HepG2 (cell line): ENCODE data around the gene RERE. TPM values are rescaled to one million over a fixed set of nuclear protein-coding genes. Genes with fewer than 3 reads are reported as not detected.

Experiments
- ATAC-seq: fragments of 200-7000 bp; cut with Tn5 transposase; 3 replicates; pipeline ENCODE4 v1.9.1; 2020; ENCODE audit warnings: mild to moderate bottlenecking, moderate library complexity
- BruUV-seq: library from RNA; stranded (reverse); fragments of 400-500 nt; replicated peaks from 2 replicates; lab custom pipeline; 2021; lab: Mats Ljungman, UMichigan
- CTCF ChIA-PET: fragments of 300-600 bp; formaldehyde crosslinking; extraction: SDS; loops from one replicate; lab custom pipeline; 2021; ENCODE audit warnings: low total read pairs, inconsistent platforms, low intra/inter-chr PET ratio; lab: Yijun Ruan, JAX
- POLR2A ChIA-PET: fragments of 350-600 bp; sonication (Branson Sonifier 250); formaldehyde crosslinking; loops from one replicate; lab custom pipeline; 2020; ENCODE audit warnings: antibody characterized with exemption, inconsistent platforms; lab: Yijun Ruan, JAX
- DNase-seq: peaks from one replicate; pipeline ENCODE4 v3.0.0-alpha.2; 2015; ENCODE audit warnings: low spot score
- FAIRE-seq: peaks from 3 replicates; lab custom pipeline; 2011; peaks lifted over from hg19 to GRCh38; lab: Jason Lieb, UNC
- H2AFZ ChIP-seq: one replicate; pipeline ENCODE4 v1.6.1; 2011; ENCODE audit warnings: low read length, inconsistent platforms
- H3K27ac ChIP-seq: fragments of 300-600 bp; 3 replicates; pipeline ENCODE4 v1.8.0; 2011; ENCODE audit warnings: mixed run types, mild to moderate bottlenecking, mixed read lengths, low read length, inconsistent platforms; ENCODE audit not compliant: insufficient read depth; ENCODE audit errors: extremely low read length
- H3K27me3 ChIP-seq, 2 experiments: fragments of 200-600 bp in 1 of 2; 2 replicates in 1 of 2; 3 replicates in 1 of 2; pipeline versions ENCODE4 v1.6.0 to v1.8.0; 2011; ENCODE audit warnings: low read length in 2 of 2, mild to moderate bottlenecking in 2 of 2, moderate library complexity in 2 of 2, inconsistent platforms in 1 of 2; ENCODE audit not compliant: insufficient read depth in 2 of 2, control insufficient read depth in 1 of 2
- H3K36me3 ChIP-seq, 2 experiments: fragments of 200-600 bp in 1 of 2; replicated peaks in 1 of 2; 2 replicates in 1 of 2; 3 replicates in 1 of 2; pipeline versions ENCODE4 v1.5.1 to v1.8.0; 2011; ENCODE audit warnings: low read length in 2 of 2, inconsistent platforms in 1 of 2; ENCODE audit not compliant: insufficient read depth in 2 of 2, control insufficient read depth in 1 of 2
- H3K4me1 ChIP-seq: 2 replicates; pipeline ENCODE4 v1.5.1; 2012; ENCODE audit warnings: low read length, inconsistent platforms; ENCODE audit not compliant: insufficient read depth
- H3K4me2 ChIP-seq: 2 replicates; pipeline ENCODE4 v1.6.0; 2011; ENCODE audit warnings: low read depth, low read length, inconsistent platforms
- H3K4me3 ChIP-seq, 3 experiments: fragments of 200-600 bp in 1 of 3; sonication (generic), shearing (Covaris generic) in 1 of 3; replicated peaks in 1 of 3; 2 replicates each; pipeline ENCODE4 v1.5.1; 2011 to 2016; ENCODE audit warnings: low read length in 3 of 3, inconsistent platforms in 2 of 3, low read depth in 2 of 3, mild to moderate bottlenecking in 2 of 3, control low read depth in 1 of 3, mixed read lengths in 1 of 3; ENCODE audit not compliant: insufficient read depth in 1 of 3
- H3K79me2 ChIP-seq: one replicate; pipeline ENCODE4 v1.6.1; 2011; ENCODE audit warnings: low read length, inconsistent platforms; ENCODE audit not compliant: insufficient read depth
- H3K9ac ChIP-seq: 2 replicates; pipeline ENCODE4 v1.6.0; 2011; ENCODE audit warnings: mild to moderate bottlenecking, low read depth, low read length, inconsistent platforms; ENCODE audit not compliant: insufficient read depth
- H3K9me3 ChIP-seq: 2 replicates; pipeline ENCODE4 v1.5.1; 2012; ENCODE audit warnings: mild to moderate bottlenecking, low read length
- H4K20me1 ChIP-seq: 2 replicates; pipeline ENCODE4 v1.6.0; 2011; ENCODE audit warnings: inconsistent platforms, mild to moderate bottlenecking, low read length, moderate library complexity; ENCODE audit not compliant: insufficient read depth
- AHR ChIP-seq: IDR thresholded peaks from 2 replicates; pipeline ENCODE4 v1.6.1; 2018; ENCODE audit warnings: missing genetic modification reagents, missing compliant biosample characterization
- ATF7-NPFF ChIP-seq: sonication (generic); formaldehyde crosslinking; IDR thresholded peaks from 2 replicates; pipeline ENCODE4 v1.8.1; 2023; ENCODE audit warnings: mild to moderate bottlenecking, low read depth, missing genetic modification reagents, moderate library complexity
- MTF2 ChIP-seq: sonication (generic); formaldehyde crosslinking; IDR thresholded peaks from 2 replicates; pipeline ENCODE4 v1.5.0; 2020; ENCODE audit warnings: missing genetic modification reagents, borderline replicate concordance
- MYC ChIP-seq: sonication (generic); formaldehyde crosslinking; IDR thresholded peaks from 2 replicates; pipeline ENCODE4 v1.9.0; 2021; ENCODE audit warnings: missing genetic modification reagents, borderline replicate concordance
- RAD21 ChIP-seq: fragments of 450-650 bp; formaldehyde crosslinking; IDR thresholded peaks from 2 replicates; pipeline ENCODE4 v1.5.0; 2020; ENCODE audit warnings: mild to moderate bottlenecking
- ZNF577 ChIP-seq: sonication (generic); formaldehyde crosslinking; IDR thresholded peaks from 2 replicates; pipeline ENCODE4 v1.4.0; 2020; ENCODE audit warnings: mild to moderate bottlenecking, low read depth, missing genetic modification reagents, borderline replicate concordance
- ZNF768 ChIP-seq: sonication (generic); formaldehyde crosslinking; IDR thresholded peaks from 2 replicates; pipeline ENCODE4 v1.4.0; 2020; ENCODE audit warnings: missing genetic modification reagents
- WGBS: methylation state at CpG from one replicate; pipeline ENCODE4 v1.1.6; 2017; ENCODE audit warnings: low lambda C conversion rate; 5-methylcytosine and 5-hydroxymethylcytosine counted together
- in situ Hi-C: cut with HindIII; loops from 2 replicates; pipeline ENCODE4 v1.10.0; 2017; ENCODE audit warnings: low pct_unique_long_range_greater_than_20kb; ENCODE audit not compliant: extremely low pct_ligation_motif_present
- intact Hi-C: fragments of 100-400 bp; cut with micrococcal nuclease; formaldehyde crosslinking; loops from one replicate; pipeline ENCODE4 v1.10.0; 2022; ENCODE audit not compliant: unreplicated experiment
- polyA plus RNA-seq, 8 experiments: library from polyadenylated mRNA; depleted of rRNA in 3 of 8; stranded (reverse) in 7 of 8; unstranded in 1 of 8; fragments of >200 nt; fragmentation: Illumina TruSeq in 4 of 8; extraction: Trizol in 4 of 8; gene quantifications; 2 replicates each; pipeline versions ENCODE4 v1.2.1 to v1.2.3, GENCODE V29; 2011 to 2016; ENCODE audit warnings: low read depth in 4 of 8, missing spikeins in 1 of 8, mixed read lengths in 1 of 8; ENCODE audit not compliant: insufficient read depth in 1 of 8
- total RNA-seq, 5 experiments: library from RNA; depleted of rRNA; stranded (reverse); fragments of >200 nt; fragmentation: Illumina TruSeq; extraction: Trizol; gene quantifications; 2 replicates each; pipeline ENCODE4 v1.2.3, GENCODE V29; 2016; ENCODE audit warnings: low read depth in 1 of 5
- TF ChIP-seq, protein P1 (sequence below): IDR thresholded peaks from 2 replicates; pipeline ENCODE4 v1.6.1; 2016; ENCODE audit warnings: missing compliant biosample characterization, missing genetic modification reagents, borderline replicate concordance

Gene RERE
- total and polyA plus RNA-seq, 2 of the 13 experiments (the other 11 are each of a cell fraction or from before 2014, with no cell fraction given): 18.3 to 21.9 TPM

DNA sequence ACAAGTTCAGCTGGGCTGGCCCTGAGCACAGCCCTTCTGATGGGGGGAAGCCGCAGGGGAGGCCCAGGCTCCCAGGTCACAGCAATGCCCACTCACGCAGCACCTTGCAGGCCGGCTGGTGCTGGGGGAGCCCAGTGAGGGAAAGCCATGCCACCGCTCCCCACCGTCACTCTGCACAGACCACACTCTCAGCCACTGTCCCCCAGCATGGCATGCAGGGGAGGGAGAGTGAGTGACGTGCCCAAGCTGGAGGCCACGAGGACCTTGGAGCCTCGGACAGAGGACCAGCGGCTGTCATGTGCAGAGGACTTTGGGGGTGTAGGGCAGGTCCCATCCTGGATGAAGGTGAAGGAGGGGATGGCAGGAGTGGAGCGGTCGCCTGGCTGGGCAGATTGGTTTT lies 474.4 kb downstream of the RERE start:
- Histone ChIP-seq H3K4me3 (peak overlapping the region in 2 of 3 experiments; percentile 43 to 68; a peak in 4 of 6 replicates), H3K4me1 (peaks cover 42% of the 10 kb centered on the region), H3K79me2 (no peaks in the 10 kb centered on the region), H3K27ac (no peak overlapping the region), H4K20me1 (no peaks in the 10 kb centered on the region), H3K9ac (peak overlapping the region; percentile 48; the same call in 1 of the 2 replicates), H2AFZ (no peak overlapping the region), H3K9me3 (no peaks in the 10 kb centered on the region), H3K27me3 (peaks cover 5 to 46% of the 10 kb centered on the region in 2 experiments; a peak in 4 of 5 replicates), H3K36me3 (no peaks in the 10 kb centered on the region), H3K4me2 (peak overlapping the region; percentile 85)
- DNase-seq (no peak), ATAC-seq (peak; percentile 17), FAIRE-seq (no peak)
- CTCF ChIA-PET: interaction anchor here (2.7 kb wide), 1 partner anchor 367 kb away, joined by 12 read pairs; no protein-coding TSS in a partner anchor
- POLR2A ChIA-PET: interaction anchor here (0.8 to 1.2 kb wide), 4 partner anchors 14 to 368 kb away, joined by 3 to 4 read pairs (median 3); no protein-coding TSS in a partner anchor
- 25% methylated on average over 7 of the region's 11 CpGs for WGBS
- in situ Hi-C loops (no loop called here), intact Hi-C loops (no loop called here)
- no peak for TF ChIP-seq ZNF577 (CRISPR knock-in tag)
- TF ChIP-seq RAD21 (CRISPR knock-in tag): no peak
- TF ChIP-seq, protein P1, sequence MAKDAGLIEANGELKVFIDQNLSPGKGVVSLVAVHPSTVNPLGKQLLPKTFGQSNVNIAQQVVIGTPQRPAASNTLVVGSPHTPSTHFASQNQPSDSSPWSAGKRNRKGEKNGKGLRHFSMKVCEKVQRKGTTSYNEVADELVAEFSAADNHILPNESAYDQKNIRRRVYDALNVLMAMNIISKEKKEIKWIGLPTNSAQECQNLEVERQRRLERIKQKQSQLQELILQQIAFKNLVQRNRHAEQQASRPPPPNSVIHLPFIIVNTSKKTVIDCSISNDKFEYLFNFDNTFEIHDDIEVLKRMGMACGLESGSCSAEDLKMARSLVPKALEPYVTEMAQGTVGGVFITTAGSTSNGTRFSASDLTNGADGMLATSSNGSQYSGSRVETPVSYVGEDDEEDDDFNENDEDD (CRISPR knock-in tag): peak; percentile 25; the same call in 1 of the 2 replicates
- 0 out of 2 replicates have a peak, but pooled peaks have one; percentile 14 for TF ChIP-seq AHR (CRISPR knock-in tag)
- TF ChIP-seq MTF2 (CRISPR knock-in tag): no peak
- TF ChIP-seq MYC: 0 out of 2 replicates have a peak, but pooled peaks have one; percentile 21
- 0 out of 2 replicates have a peak, but pooled peaks have one; percentile 16 for TF ChIP-seq ATF7-NPFF (CRISPR knock-in tag)
- no peak for TF ChIP-seq ZNF768 (CRISPR knock-in tag)
- no TSS peak for BruUV-seq
